PC-9 (cell line): ENCODE measurements around the gene BAD. TPM values are rescaled to one million over a fixed set of nuclear protein-coding genes. Genes with fewer than 3 reads are reported as not detected.
A peak's percentile ranks its signal among the peaks of the same experiment; 100 is the strongest.

Experiments used
- BruUV-seq: library from RNA; stranded (reverse); fragments of 400-500 nt; replicated peaks from 2 replicates; lab custom pipeline; 2021; lab: Mats Ljungman, UMichigan
- CTCF ChIA-PET: fragments of 300-600 bp; sonication (Branson Sonifier 250); formaldehyde crosslinking; loops from one replicate; lab custom pipeline; 2022; ENCODE audit warnings: antibody characterized with exemption; lab: Charles Lee
- POLR2A ChIA-PET: fragments of 300-600 bp; sonication (Branson Sonifier 250); formaldehyde crosslinking; loops from one replicate; lab custom pipeline; 2022; ENCODE audit warnings: antibody characterized with exemption; ENCODE audit not compliant: unreplicated experiment; lab: Charles Lee
- DNase-seq, 2 experiments: peaks; one replicate each; pipeline versions ENCODE4 v3.0.0 to v3.0.0-alpha.2; 2015 to 2022; ENCODE audit warnings: mixed read lengths in 1 of 2
- H2AFZ ChIP-seq: fragments of 200-600 bp; sonication (generic); 2 replicates; pipeline ENCODE4 v1.8.1; 2017; ENCODE audit warnings: antibody characterized with exemption
- H3F3A ChIP-seq: fragments of 200-600 bp; sonication (generic); 2 replicates; pipeline ENCODE4 v1.8.1; 2017; ENCODE audit warnings: antibody characterized with exemption, mild to moderate bottlenecking, low read depth; ENCODE audit not compliant: insufficient read depth
- H3K27ac ChIP-seq: fragments of 200-600 bp; sonication (generic); 2 replicates; pipeline ENCODE4 v1.6.1; 2016; ENCODE audit warnings: mixed run types
- H3K27me3 ChIP-seq: fragments of 200-600 bp; sonication (generic); 2 replicates; pipeline ENCODE4 v1.6.1; 2016; ENCODE audit warnings: low read depth, mixed run types; ENCODE audit not compliant: insufficient read depth
- H3K36me3 ChIP-seq: fragments of 200-600 bp; sonication (generic); 2 replicates; pipeline ENCODE4 v1.6.1; 2016; ENCODE audit warnings: low read depth, mixed run types
- H3K4me1 ChIP-seq: fragments of 200-600 bp; sonication (generic); replicated peaks from 2 replicates; pipeline ENCODE4 v1.6.1; 2016; ENCODE audit warnings: mixed run types; ENCODE audit not compliant: insufficient read depth
- H3K4me2 ChIP-seq: fragments of 200-600 bp; sonication (generic); 2 replicates; pipeline ENCODE4 v1.6.1; 2017; ENCODE audit warnings: mixed run types
- H3K4me3 ChIP-seq: fragments of 200-600 bp; sonication (generic); 2 replicates; pipeline ENCODE4 v1.6.1; 2016; ENCODE audit warnings: mixed run types
- H3K79me2 ChIP-seq: fragments of 200-600 bp; sonication (generic); 2 replicates; pipeline ENCODE4 v1.6.1; 2017; ENCODE audit warnings: low read depth, mixed run types
- H3K9me2 ChIP-seq: fragments of 200-600 bp; sonication (generic); 2 replicates; pipeline ENCODE4 v1.8.1; 2017; ENCODE audit warnings: mild to moderate bottlenecking; ENCODE audit not compliant: insufficient read depth
- H3K9me3 ChIP-seq: fragments of 200-600 bp; sonication (generic); 2 replicates; pipeline ENCODE4 v1.8.1; 2016; ENCODE audit warnings: low read depth; ENCODE audit not compliant: insufficient read depth
- H4K20me1 ChIP-seq: fragments of 200-600 bp; sonication (generic); 2 replicates; pipeline ENCODE4 v1.8.1; 2017; ENCODE audit not compliant: insufficient read depth
- CTCF ChIP-seq: fragments of 200-600 bp; sonication (generic); conservative IDR thresholded peaks from 2 replicates; pipeline ENCODE4 v1.6.1; 2017; ENCODE audit warnings: mixed run types, antibody characterized with exemption, mild to moderate bottlenecking, moderate library complexity
- EZH2 ChIP-seq: fragments of 200-600 bp; sonication (generic); IDR thresholded peaks from 2 replicates; pipeline ENCODE4 v1.8.0; 2017; ENCODE audit warnings: antibody characterized with exemption, low read depth
- intact Hi-C: fragments of 100-400 bp; cut with micrococcal nuclease; formaldehyde crosslinking; loops from one replicate; pipeline ENCODE4 v1.10.0; 2022; ENCODE audit not compliant: unreplicated experiment
- total RNA-seq: library from RNA; stranded (reverse); gene quantifications from 2 replicates; pipeline ENCODE4 v1.2.3, GENCODE V29; 2021

The BAD gene
- total RNA-seq, 1 experiment from 2014 or later, result 94.3 TPM

- no peaks in the 10 kb centered on the region for H3K27me3 ChIP-seq
- H2AFZ ChIP-seq, result peak overlapping the region; percentile 56; the same call in 1 of the 2 replicates
- BruUV-seq, result no TSS peak
- peak overlapping the region; percentile 83 for H3K27ac ChIP-seq
- H3K9me2 ChIP-seq, result no peaks in the 10 kb centered on the region
- intact Hi-C loops, result loop anchor here (1.0 kb wide), 3 partner anchors 10 to 25 kb away; partner anchors contain the start of gene TRMT112
- ChIA-PET CTCF (interaction anchor here (0.6 to 2.7 kb wide), 16 partner anchors 10 to 147 kb away, joined by 3 to 55 read pairs (median 4); partner anchors contain the start of genes ESRRA, PRDX5 and TRMT112), POLR2A (interaction anchor here (0.6 to 1.4 kb wide), 6 partner anchors 10 to 127 kb away, joined by 3 to 23 read pairs (median 6); partner anchors contain the start of genes PRDX5 and TRMT112)
- H3K4me3 ChIP-seq, result no peak overlapping the region; the same call in 1 of the 2 replicates
- no peaks in the 10 kb centered on the region for H3K36me3 ChIP-seq
- H3K9me3 ChIP-seq, result no peaks in the 10 kb centered on the region
- TF ChIP-seq EZH2 (no peak), CTCF (peak; percentile 88)
- peak overlapping the region; percentile 71 for H3K4me2 ChIP-seq
- H4K20me1 ChIP-seq, result no peaks in the 10 kb centered on the region
- no peaks in the 10 kb centered on the region for H3K79me2 ChIP-seq
- peaks cover 56% of the 10 kb centered on the region for H3F3A ChIP-seq
- peak; percentile 97 to 99 for DNase-seq
- H3K4me1 ChIP-seq, result peaks cover 51% of the 10 kb centered on the region
Measured at GRCh38 chr11:64331569-64332371, 47.3 kb upstream of the BAD start.

GRCh38 chr11:64330888-64331287, 46.4 kb upstream of the BAD start:
- intact Hi-C loops, result no loop called here
- peaks cover 43% of the 10 kb centered on the region for H3K4me1 ChIP-seq
- ChIA-PET POLR2A (interaction anchor here (1.1 kb wide), 1 partner anchor 10 kb away, joined by 5 read pairs; no protein-coding TSS in a partner anchor), CTCF (interaction anchor here (0.6 to 2.7 kb wide), 8 partner anchors 13 to 146 kb away, joined by 3 to 55 read pairs (median 10); partner anchors contain the start of genes ESRRA, PRDX5 and TRMT112)
- H3K27me3 ChIP-seq, result no peaks in the 10 kb centered on the region
- BruUV-seq, result no TSS peak
- H3K27ac ChIP-seq, result peak overlapping the region; percentile 83
- no peaks in the 10 kb centered on the region for H3K79me2 ChIP-seq
- no peak overlapping the region for H2AFZ ChIP-seq
- DNase-seq, result no peak
- no peaks in the 10 kb centered on the region for H3K36me3 ChIP-seq
- H4K20me1 ChIP-seq, result no peaks in the 10 kb centered on the region
- no peak overlapping the region for H3K4me3 ChIP-seq
- H3F3A ChIP-seq, result peaks cover 51% of the 10 kb centered on the region
- H3K4me2 ChIP-seq, result peak overlapping the region; percentile 71
- H3K9me2 ChIP-seq, result no peaks in the 10 kb centered on the region
- TF ChIP-seq EZH2 (no peak), CTCF (no peak)
- H3K9me3 ChIP-seq, result no peaks in the 10 kb centered on the region

GRCh38 chr11:64327993-64328392, 43.5 kb upstream of the BAD start:
- no peaks in the 10 kb centered on the region for H3K36me3 ChIP-seq
- H3K4me2 ChIP-seq, result no peak overlapping the region
- peaks cover 23% of the 10 kb centered on the region for H3K4me1 ChIP-seq
- POLR2A ChIA-PET, result no interaction called here
- CTCF ChIA-PET, result no interaction called here
- no peaks in the 10 kb centered on the region for H3K9me3 ChIP-seq
- no TSS peak for BruUV-seq
- no peak overlapping the region for H3K27ac ChIP-seq
- intact Hi-C loops, result no loop called here
- no peaks in the 10 kb centered on the region for H3K9me2 ChIP-seq
- TF ChIP-seq EZH2, result no peak
- no peak for TF ChIP-seq CTCF
- no peak overlapping the region for H3K4me3 ChIP-seq
- no peak overlapping the region for H2AFZ ChIP-seq
- H3K79me2 ChIP-seq, result no peaks in the 10 kb centered on the region
- no peaks in the 10 kb centered on the region for H4K20me1 ChIP-seq
- peaks cover 40% of the 10 kb centered on the region; the same call in 1 of the 2 replicates for H3F3A ChIP-seq
- H3K27me3 ChIP-seq, result no peaks in the 10 kb centered on the region
- DNase-seq, result no peak
